Transverse colon (tissue), 3 donors: ENCODE results near the gene UQCRFS1.

Experiments used
- EP300 ChIP-seq: sonication (generic); formaldehyde crosslinking; IDR thresholded peaks from one replicate; pipeline ENCODE4 v1.6.1; 2017; ENCODE audit warnings: antibody characterized with exemption, low read depth
- POLR2A ChIP-seq: fragments of 450-650 bp; IDR thresholded peaks from one replicate; pipeline ENCODE4 v1.6.1; 2016; ENCODE audit warnings: antibody characterized with exemption, mild to moderate bottlenecking, moderate library complexity
- TF ChIP-seq, protein P1 (sequence below), 5 experiments: fragments of 200-600 bp in 3 of 5; fragments of 450-650 bp in 2 of 5; sonication (generic) in 3 of 5; IDR thresholded peaks; 1 replicate in 2 of 5; 2 replicates in 3 of 5; pipeline ENCODE4 v1.5.1; 2016 to 2017; ENCODE audit warnings: antibody characterized with exemption in 5 of 5, inconsistent platforms in 3 of 5, mild to moderate bottlenecking in 2 of 5, moderate library complexity in 1 of 5

DNA sequence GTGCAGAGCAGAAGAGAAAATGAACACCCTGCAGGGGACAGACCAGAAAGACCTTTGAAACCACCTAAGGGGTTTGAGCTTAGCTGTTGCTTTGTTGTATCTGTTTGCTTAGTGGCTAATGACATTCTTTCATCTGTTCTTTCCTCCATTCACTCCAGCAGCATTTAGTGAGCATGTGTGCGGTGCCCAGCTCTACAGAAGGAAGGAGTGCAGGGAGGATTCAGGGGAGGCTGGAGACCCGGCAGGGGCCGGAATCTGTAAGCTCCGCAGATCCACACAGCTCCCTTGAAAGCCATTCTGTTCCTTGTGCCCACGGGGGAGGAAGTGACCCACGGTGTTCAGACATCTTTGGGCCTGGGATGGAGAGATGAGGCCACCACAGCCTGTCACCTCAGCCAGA, 27.5 kb downstream of the UQCRFS1 start:
- no peak for TF ChIP-seq POLR2A
- TF ChIP-seq, protein P1, sequence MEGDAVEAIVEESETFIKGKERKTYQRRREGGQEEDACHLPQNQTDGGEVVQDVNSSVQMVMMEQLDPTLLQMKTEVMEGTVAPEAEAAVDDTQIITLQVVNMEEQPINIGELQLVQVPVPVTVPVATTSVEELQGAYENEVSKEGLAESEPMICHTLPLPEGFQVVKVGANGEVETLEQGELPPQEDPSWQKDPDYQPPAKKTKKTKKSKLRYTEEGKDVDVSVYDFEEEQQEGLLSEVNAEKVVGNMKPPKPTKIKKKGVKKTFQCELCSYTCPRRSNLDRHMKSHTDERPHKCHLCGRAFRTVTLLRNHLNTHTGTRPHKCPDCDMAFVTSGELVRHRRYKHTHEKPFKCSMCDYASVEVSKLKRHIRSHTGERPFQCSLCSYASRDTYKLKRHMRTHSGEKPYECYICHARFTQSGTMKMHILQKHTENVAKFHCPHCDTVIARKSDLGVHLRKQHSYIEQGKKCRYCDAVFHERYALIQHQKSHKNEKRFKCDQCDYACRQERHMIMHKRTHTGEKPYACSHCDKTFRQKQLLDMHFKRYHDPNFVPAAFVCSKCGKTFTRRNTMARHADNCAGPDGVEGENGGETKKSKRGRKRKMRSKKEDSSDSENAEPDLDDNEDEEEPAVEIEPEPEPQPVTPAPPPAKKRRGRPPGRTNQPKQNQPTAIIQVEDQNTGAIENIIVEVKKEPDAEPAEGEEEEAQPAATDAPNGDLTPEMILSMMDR (IDR thresholded peaks at IDR 0.05) = no peak
- TF ChIP-seq EP300 = no peak
